PC-3 (cell line): ENCODE data around the gene PPP2R5E. TPM values are rescaled to one million over a fixed set of nuclear protein-coding genes. Genes with fewer than 3 reads are reported as not detected.

ENCODE experiments used
- ATAC-seq: fragments of 200-7000 bp; cut with Tn5 transposase; 2 replicates; pipeline ENCODE4 v1.9.1; 2020; ENCODE audit warnings: mild to moderate bottlenecking, moderate library complexity
- BruUV-seq: library from RNA; stranded (reverse); fragments of 400-500 nt; replicated peaks from 2 replicates; lab custom pipeline; 2021; lab: Mats Ljungman, UMichigan
- CTCF ChIA-PET: fragments of 300-600 bp; sonication (Branson Sonifier 250); formaldehyde crosslinking; loops from one replicate; lab custom pipeline; 2022; ENCODE audit warnings: antibody characterized with exemption; lab: Charles Lee
- POLR2A ChIA-PET: fragments of 300-600 bp; sonication (Branson Sonifier 250); formaldehyde crosslinking; loops from one replicate; lab custom pipeline; 2022; ENCODE audit warnings: antibody characterized with exemption; ENCODE audit not compliant: unreplicated experiment; lab: Charles Lee
- DNase-seq: peaks from one replicate; pipeline ENCODE4 v3.0.0-alpha.2; 2015
- H2AFZ ChIP-seq: fragments of 300-600 bp; sonication (generic); 2 replicates; pipeline ENCODE4 v1.6.0; 2016; ENCODE audit warnings: antibody characterized with exemption, low read length
- H3F3A ChIP-seq: fragments of 300-600 bp; sonication (generic); one replicate; pipeline ENCODE4 v1.6.0; 2017; ENCODE audit warnings: antibody characterized with exemption, low read length, control low read depth, mild to moderate bottlenecking; ENCODE audit not compliant: unreplicated experiment
- H3K27ac ChIP-seq: fragments of 300-600 bp; sonication (generic); 2 replicates; pipeline ENCODE4 v1.5.1; 2016; ENCODE audit warnings: mild to moderate bottlenecking, low read length
- H3K27me3 ChIP-seq: fragments of 300-600 bp; sonication (generic); 2 replicates; pipeline ENCODE4 v1.6.1; 2016; ENCODE audit warnings: low read length, mixed read lengths
- H3K36me3 ChIP-seq: fragments of 300-600 bp; sonication (generic); 2 replicates; pipeline ENCODE4 v1.6.1; 2016; ENCODE audit warnings: low read depth, mixed run types, low read length, mixed read lengths
- H3K4me1 ChIP-seq: fragments of 300-600 bp; sonication (generic); 2 replicates; pipeline ENCODE4 v1.5.1; 2016; ENCODE audit warnings: low read length; ENCODE audit not compliant: insufficient read depth
- H3K4me2 ChIP-seq: fragments of 300-600 bp; sonication (generic); 2 replicates; pipeline ENCODE4 v1.6.0; 2016; ENCODE audit warnings: low read length
- H3K4me3 ChIP-seq: fragments of 300-600 bp; sonication (generic); 2 replicates; pipeline ENCODE4 v1.5.1; 2016; ENCODE audit warnings: mild to moderate bottlenecking, low read length, mixed read lengths
- H3K79me2 ChIP-seq: fragments of 300-600 bp; sonication (generic); 2 replicates; pipeline ENCODE4 v1.6.1; 2017; ENCODE audit warnings: low read length, mixed read lengths
- H3K9ac ChIP-seq: fragments of 300-600 bp; sonication (generic); 2 replicates; pipeline ENCODE4 v1.6.0; 2016; ENCODE audit warnings: mild to moderate bottlenecking, low read length
- H3K9me2 ChIP-seq: fragments of 300-600 bp; sonication (generic); replicated peaks from 2 replicates; pipeline ENCODE4 v1.6.1; 2016; ENCODE audit warnings: mixed run types, low read length, mixed read lengths
- H3K9me3 ChIP-seq: fragments of 300-600 bp; sonication (generic); 2 replicates; pipeline ENCODE4 v1.6.1; 2016; ENCODE audit warnings: low read length, mixed read lengths
- H4K20me1 ChIP-seq: fragments of 300-600 bp; sonication (generic); 2 replicates; pipeline ENCODE4 v1.6.1; 2016; ENCODE audit warnings: low read length, mixed read lengths
- EZH2 ChIP-seq: fragments of 300-600 bp; sonication (generic); IDR thresholded peaks from one replicate; pipeline ENCODE4 v1.6.1; 2017; ENCODE audit warnings: antibody characterized with exemption, mild to moderate bottlenecking, low read length; ENCODE audit not compliant: unreplicated experiment
- EZH2phosphoT487 ChIP-seq: fragments of 300-600 bp; sonication (generic); IDR thresholded peaks from 2 replicates; pipeline ENCODE4 v1.6.1; 2018; ENCODE audit warnings: mild to moderate bottlenecking, antibody characterized with exemption, low read length, borderline replicate concordance
- intact Hi-C: fragments of 100-400 bp; cut with micrococcal nuclease; formaldehyde crosslinking; loops from 2 replicates; pipeline ENCODE4 v1.9.0; 2023
- total RNA-seq: library from RNA; depleted of rRNA; stranded (reverse); fragments of >200 nt; gene quantifications from 2 replicates; pipeline ENCODE4 v1.2.3, GENCODE V29; 2014
- TF ChIP-seq, protein P1 (sequence below): fragments of 300-600 bp; sonication (generic); conservative IDR thresholded peaks from 2 replicates; pipeline ENCODE4 v1.5.1; 2017; ENCODE audit warnings: antibody characterized with exemption, low read depth, mild to moderate bottlenecking, low read length

Gene PPP2R5E
- total RNA-seq, 1 experiment from 2014 or later, result 17.2 TPM

DNA sequence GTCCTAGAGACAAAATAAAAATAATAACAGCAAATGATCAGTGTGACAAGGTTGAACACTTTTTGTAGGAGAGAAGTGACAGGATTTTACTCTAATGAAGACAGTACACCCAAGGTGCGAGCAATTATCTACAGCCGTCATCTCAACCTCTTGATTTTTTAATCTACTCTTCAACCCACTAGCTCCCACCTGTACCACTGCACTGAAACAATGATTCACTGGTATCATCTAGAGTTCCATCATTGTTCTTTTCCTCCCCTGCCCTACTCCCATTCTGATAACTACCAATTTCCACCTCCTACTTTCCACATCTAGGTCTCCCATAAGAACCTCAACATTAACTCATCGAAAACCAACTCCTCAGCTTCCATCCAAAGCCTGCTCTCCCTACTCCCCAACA is 99.8 kb downstream of the PPP2R5E start:
- CTCF ChIA-PET, result no interaction called here
- Histone ChIP-seq H3K9me3 (no peaks in the 10 kb centered on the region), H3K79me2 (peaks cover 58% of the 10 kb centered on the region)

DNA sequence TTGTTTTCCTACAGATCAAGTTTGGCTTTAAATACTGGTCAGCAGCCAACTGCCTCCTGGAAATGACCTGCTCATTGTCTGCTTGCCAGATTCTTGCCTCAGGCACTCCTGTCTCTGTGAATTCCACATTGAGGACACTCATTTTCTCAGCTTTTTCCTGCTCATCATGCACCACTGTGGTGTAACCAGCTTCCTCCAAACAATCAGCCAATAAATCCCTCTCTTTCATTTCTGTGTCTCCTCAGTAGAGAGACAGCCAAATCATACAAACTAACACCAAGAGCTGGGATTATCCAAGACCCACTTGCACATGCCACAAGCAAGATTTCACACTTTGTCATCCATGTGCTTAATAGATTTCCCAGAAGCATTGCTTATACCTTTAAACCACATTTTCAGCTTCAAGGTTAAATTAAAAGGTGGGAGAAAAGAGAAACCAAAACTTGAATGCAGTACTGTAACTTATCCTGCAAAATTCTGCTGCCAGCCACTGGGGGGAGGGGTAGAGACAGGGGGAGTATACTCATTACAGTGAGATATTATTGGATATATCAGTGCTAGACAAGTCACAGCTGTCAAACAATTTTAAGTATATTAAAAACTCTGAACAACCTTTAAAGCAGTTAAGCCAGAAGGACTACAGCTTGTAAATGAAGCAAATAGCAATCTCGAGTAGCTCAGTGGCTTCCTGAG is 105.0 kb downstream of the PPP2R5E start:
- Histone ChIP-seq H3K27ac (peak overlapping the region; percentile 80), H4K20me1 (peaks cover 24% of the 10 kb centered on the region), H3K4me1 (peaks cover 40% of the 10 kb centered on the region), H3K9me2 (no peaks in the 10 kb centered on the region), H3K9ac (peak overlapping the region; percentile 21), H3K36me3 (no peaks in the 10 kb centered on the region), H3K27me3 (no peaks in the 10 kb centered on the region), H3K4me2 (peak overlapping the region; percentile 78), H3K9me3 (no peaks in the 10 kb centered on the region), H3K79me2 (peaks cover 83% of the 10 kb centered on the region), H3K4me3 (peak overlapping the region; percentile 56), H2AFZ (0 out of 2 replicates have a peak overlapping the region, but pooled peaks have one; percentile 12), H3F3A (no peaks in the 10 kb centered on the region)
- ChIA-PET CTCF (interaction anchor here (1.5 to 1.8 kb wide), 3 partner anchors 49 to 105 kb away, joined by 5 to 15 read pairs (median 7); partner anchors contain the start of gene PPP2R5E), POLR2A (interaction anchor here (0.6 kb wide), 2 partner anchors 719 to 803 kb away, joined by 3 to 7 read pairs; no protein-coding TSS in a partner anchor)
- DNase-seq (peak; percentile 98), ATAC-seq (peak; percentile 96)
- BruUV-seq, result no TSS peak
- intact Hi-C loops, result loop anchor here (1.0 to 5.0 kb wide), 5 partner anchors 33 to 204 kb away; partner anchors contain the start of genes PPP2R5E and WDR89
- TF ChIP-seq EZH2 (no peak), EZH2phosphoT487 (no peak)
- TF ChIP-seq, protein P1, sequence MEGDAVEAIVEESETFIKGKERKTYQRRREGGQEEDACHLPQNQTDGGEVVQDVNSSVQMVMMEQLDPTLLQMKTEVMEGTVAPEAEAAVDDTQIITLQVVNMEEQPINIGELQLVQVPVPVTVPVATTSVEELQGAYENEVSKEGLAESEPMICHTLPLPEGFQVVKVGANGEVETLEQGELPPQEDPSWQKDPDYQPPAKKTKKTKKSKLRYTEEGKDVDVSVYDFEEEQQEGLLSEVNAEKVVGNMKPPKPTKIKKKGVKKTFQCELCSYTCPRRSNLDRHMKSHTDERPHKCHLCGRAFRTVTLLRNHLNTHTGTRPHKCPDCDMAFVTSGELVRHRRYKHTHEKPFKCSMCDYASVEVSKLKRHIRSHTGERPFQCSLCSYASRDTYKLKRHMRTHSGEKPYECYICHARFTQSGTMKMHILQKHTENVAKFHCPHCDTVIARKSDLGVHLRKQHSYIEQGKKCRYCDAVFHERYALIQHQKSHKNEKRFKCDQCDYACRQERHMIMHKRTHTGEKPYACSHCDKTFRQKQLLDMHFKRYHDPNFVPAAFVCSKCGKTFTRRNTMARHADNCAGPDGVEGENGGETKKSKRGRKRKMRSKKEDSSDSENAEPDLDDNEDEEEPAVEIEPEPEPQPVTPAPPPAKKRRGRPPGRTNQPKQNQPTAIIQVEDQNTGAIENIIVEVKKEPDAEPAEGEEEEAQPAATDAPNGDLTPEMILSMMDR, result peak; percentile 56

More for the DNA sequence above, 99.8 kb downstream of the PPP2R5E start:
- peaks cover 3% of the 10 kb centered on the region; the same call in 1 of the 2 replicates for H4K20me1 ChIP-seq
- H3K4me2 ChIP-seq, result no peak overlapping the region
- H3K27me3 ChIP-seq, result no peaks in the 10 kb centered on the region
- ATAC-seq (no peak), DNase-seq (no peak)
- H3F3A ChIP-seq, result no peaks in the 10 kb centered on the region
- no peak overlapping the region for H3K4me3 ChIP-seq
- H3K27ac ChIP-seq, result no peak overlapping the region
- BruUV-seq, result no TSS peak
- intact Hi-C loops, result no loop called here
- no peak overlapping the region for H3K9ac ChIP-seq
- no peak for TF ChIP-seq EZH2
- TF ChIP-seq, protein P1, result no peak
- TF ChIP-seq EZH2phosphoT487, result no peak
- H3K4me1 ChIP-seq, result peaks cover 14% of the 10 kb centered on the region
- POLR2A ChIA-PET, result no interaction called here
- no peaks in the 10 kb centered on the region for H3K36me3 ChIP-seq
- no peaks in the 10 kb centered on the region for H3K9me2 ChIP-seq
- H2AFZ ChIP-seq, result no peak overlapping the region
